Effector memory CD4-positive, alpha-beta T cell (primary cell): ENCODE measurements around the gene GPR68.
"Not testable (repeated sequence)": the region's sequence is repeated elsewhere in the genome, so short reads cannot be mapped to it uniquely, and the experiment has no call there.

Experiments
- DNase-seq, 3 donors: peaks; one replicate each; pipeline ENCODE4 v3.0.0-alpha.2; 2020
- H3K27ac ChIP-seq: 2 replicates; pipeline ENCODE4 v1.7.0; 2013; ENCODE audit warnings: mild to moderate bottlenecking, low read length, moderate library complexity; ENCODE audit not compliant: insufficient read depth, poor library complexity, severe bottlenecking
- H3K27me3 ChIP-seq: replicated peaks from 2 replicates; pipeline ENCODE4 v1.7.0; 2013; ENCODE audit warnings: mild to moderate bottlenecking, low read length; ENCODE audit not compliant: insufficient read depth, control insufficient read depth, poor library complexity, severe bottlenecking
- H3K36me3 ChIP-seq: 2 replicates; pipeline ENCODE4 v1.7.0; 2013; ENCODE audit warnings: mild to moderate bottlenecking, low read length, moderate library complexity; ENCODE audit not compliant: control insufficient read depth, insufficient read depth
- H3K4me1 ChIP-seq: 2 replicates; pipeline ENCODE4 v1.7.0; 2013; ENCODE audit warnings: low read length, mild to moderate bottlenecking; ENCODE audit not compliant: control insufficient read depth, insufficient read depth, poor library complexity, severe bottlenecking
- H3K4me3 ChIP-seq: 2 replicates; pipeline ENCODE4 v1.7.0; 2013; ENCODE audit warnings: low read length, low read depth, mild to moderate bottlenecking; ENCODE audit not compliant: insufficient read depth, poor library complexity, severe bottlenecking
- H3K9me3 ChIP-seq: 2 replicates; pipeline ENCODE4 v1.7.0; 2013; ENCODE audit warnings: mild to moderate bottlenecking, low read length, moderate library complexity; ENCODE audit not compliant: control insufficient read depth

The GPR68 gene

GRCh38 chr14:91273273-91273884, 28.9 kb upstream of the GPR68 start:
- no peak overlapping the region for H3K27ac ChIP-seq
- peaks cover 77% of the 10 kb centered on the region for H3K36me3 ChIP-seq
- DNase-seq = no peak
- no peaks in the 10 kb centered on the region for H3K27me3 ChIP-seq
- H3K4me3 ChIP-seq = no peak overlapping the region
- no peaks in the 10 kb centered on the region for H3K4me1 ChIP-seq
- no peaks in the 10 kb centered on the region for H3K9me3 ChIP-seq

- Histone ChIP-seq H3K4me1 (no peaks in the 10 kb centered on the region), H3K36me3 (peaks cover 69% of the 10 kb centered on the region), H3K27me3 (no peaks in the 10 kb centered on the region), H3K27ac (no peak overlapping the region), H3K9me3 (no peaks in the 10 kb centered on the region), H3K4me3 (no peak overlapping the region)
- DNase-seq = no peak
Measured at GRCh38 chr14:91272341-91273272, 28.1 kb upstream of the GPR68 start.

GRCh38 chr14:91271639-91272038, 27.1 kb upstream of the GPR68 start:
- no peaks in the 10 kb centered on the region for H3K27me3 ChIP-seq
- H3K27ac ChIP-seq = no peak overlapping the region
- no peak for DNase-seq
- H3K36me3 ChIP-seq = peaks cover 60% of the 10 kb centered on the region
- no peaks in the 10 kb centered on the region for H3K4me1 ChIP-seq
- H3K9me3 ChIP-seq = no peaks in the 10 kb centered on the region
- H3K4me3 ChIP-seq = no peak overlapping the region

DNA sequence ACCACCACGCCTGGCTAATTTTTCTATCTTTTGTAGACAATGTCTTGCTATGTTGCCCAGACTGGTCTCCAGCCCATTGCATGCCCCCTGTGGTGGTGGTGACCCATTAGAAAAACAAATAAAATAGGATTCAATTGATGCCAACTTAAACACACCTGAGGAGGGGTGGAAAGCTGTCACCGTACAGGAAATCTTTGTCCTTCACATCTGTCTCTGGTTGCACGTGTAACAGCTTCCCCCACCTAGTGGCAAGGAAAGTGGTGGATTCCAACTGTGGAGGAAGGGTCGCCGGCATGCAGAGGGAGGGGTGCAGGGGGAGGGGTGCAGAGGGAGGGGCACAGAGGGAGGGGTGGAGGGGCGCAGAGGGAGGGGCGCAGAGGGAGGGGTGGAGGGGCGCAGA, 26.1 kb upstream of the GPR68 start:
- H3K36me3 ChIP-seq = peaks cover 52% of the 10 kb centered on the region

GRCh38 chr14:91270188-91270587, 25.7 kb upstream of the GPR68 start:
- no peaks in the 10 kb centered on the region for H3K9me3 ChIP-seq
- peaks cover 49% of the 10 kb centered on the region for H3K36me3 ChIP-seq
- no peaks in the 10 kb centered on the region for H3K4me1 ChIP-seq
- no peak for DNase-seq
- no peak overlapping the region for H3K4me3 ChIP-seq
- no peak overlapping the region for H3K27ac ChIP-seq
- H3K27me3 ChIP-seq = no peaks in the 10 kb centered on the region

More for the DNA sequence above, 26.1 kb upstream of the GPR68 start:
- no peak overlapping the region for H3K4me3 ChIP-seq
- no peaks in the 10 kb centered on the region for H3K9me3 ChIP-seq
- H3K4me1 ChIP-seq = no peaks in the 10 kb centered on the region
- no peak overlapping the region for H3K27ac ChIP-seq
- H3K27me3 ChIP-seq = no peaks in the 10 kb centered on the region
- no peak for DNase-seq

DNA sequence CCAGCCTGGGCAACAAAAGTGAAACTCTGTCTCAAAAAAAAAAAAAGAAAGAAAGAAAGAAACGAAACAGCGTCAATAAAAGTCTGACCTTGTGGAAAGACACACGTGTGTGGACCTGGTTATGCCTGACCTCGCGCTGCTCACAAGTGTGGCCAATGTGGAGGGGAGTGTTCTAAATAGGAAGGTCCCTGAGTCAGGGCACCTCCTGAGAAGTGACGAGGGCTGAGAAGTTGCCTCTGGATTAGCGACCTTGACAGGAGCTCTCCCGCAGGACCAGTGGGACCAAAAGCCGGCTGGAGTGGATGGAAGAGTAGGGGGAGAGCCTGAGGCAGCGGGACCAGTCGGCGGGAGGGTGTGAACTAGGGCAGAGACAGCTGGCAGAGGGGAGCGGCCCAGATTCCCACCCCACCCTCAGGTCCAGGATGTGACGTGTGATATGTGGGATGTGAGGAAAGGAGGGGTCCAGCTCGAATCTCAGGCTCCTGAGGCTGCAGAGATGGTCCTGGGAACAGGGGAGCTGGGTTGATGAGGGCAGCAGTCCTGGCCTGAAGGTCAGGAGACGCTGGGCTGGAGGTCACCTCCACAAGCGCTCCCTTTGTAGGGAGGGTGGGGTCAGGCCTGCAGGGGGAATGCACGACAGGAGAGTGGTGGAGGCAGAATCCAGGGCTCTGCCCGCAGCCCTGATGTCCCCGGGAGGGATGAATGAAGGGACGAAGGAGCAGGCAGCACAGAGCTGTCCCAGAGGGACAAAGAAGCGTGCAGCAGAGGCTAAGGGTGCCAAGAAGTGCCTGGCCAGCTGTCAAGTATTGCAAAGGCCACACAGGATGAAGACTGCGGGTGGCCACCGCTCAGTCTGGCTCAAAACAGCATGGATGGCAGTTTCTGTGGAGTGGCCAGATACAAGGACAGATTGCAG, 24.8 kb upstream of the GPR68 start:
- H3K36me3 ChIP-seq = peaks cover 41% of the 10 kb centered on the region
- H3K4me1 ChIP-seq = peaks cover 3% of the 10 kb centered on the region
- no peaks in the 10 kb centered on the region for H3K9me3 ChIP-seq
- DNase-seq = no peak
- H3K27ac ChIP-seq = no peak overlapping the region
- no peak overlapping the region for H3K4me3 ChIP-seq
- no peaks in the 10 kb centered on the region for H3K27me3 ChIP-seq

- no peaks in the 10 kb centered on the region for H3K9me3 ChIP-seq
- H3K36me3 ChIP-seq = peaks cover 28% of the 10 kb centered on the region
- DNase-seq = no peak
- no peak overlapping the region for H3K4me3 ChIP-seq
- H3K4me1 ChIP-seq = peaks cover 9% of the 10 kb centered on the region
- H3K27ac ChIP-seq = no peak overlapping the region
- H3K27me3 ChIP-seq = no peaks in the 10 kb centered on the region
Measured at GRCh38 chr14:91267965-91268437, 23.5 kb upstream of the GPR68 start.

DNA sequence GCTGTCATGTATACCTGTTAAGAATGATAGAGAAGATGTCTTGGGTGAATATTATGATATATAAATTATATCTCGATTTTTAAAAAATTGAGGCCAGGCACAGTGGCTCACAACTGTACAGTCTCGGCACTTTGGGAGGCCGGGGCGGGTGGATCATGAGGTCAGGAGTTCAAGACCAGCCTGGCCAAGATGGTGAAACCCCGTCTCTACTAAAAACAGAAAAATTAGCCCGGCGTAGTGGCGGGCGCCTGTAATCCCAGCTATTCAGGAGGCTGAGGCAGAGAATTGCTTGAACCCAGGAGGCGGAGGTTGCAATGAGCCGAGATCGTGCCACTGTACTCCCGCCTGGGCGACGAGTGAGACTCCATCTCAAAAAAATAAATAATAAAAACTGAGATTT, 21.8 kb upstream of the GPR68 start:
- peaks cover 12% of the 10 kb centered on the region for H3K36me3 ChIP-seq
- H3K9me3 ChIP-seq, DNase-seq, H3K27me3 ChIP-seq, H3K4me1 ChIP-seq, H3K27ac ChIP-seq, H3K4me3 ChIP-seq: not testable (repeated sequence)

DNA sequence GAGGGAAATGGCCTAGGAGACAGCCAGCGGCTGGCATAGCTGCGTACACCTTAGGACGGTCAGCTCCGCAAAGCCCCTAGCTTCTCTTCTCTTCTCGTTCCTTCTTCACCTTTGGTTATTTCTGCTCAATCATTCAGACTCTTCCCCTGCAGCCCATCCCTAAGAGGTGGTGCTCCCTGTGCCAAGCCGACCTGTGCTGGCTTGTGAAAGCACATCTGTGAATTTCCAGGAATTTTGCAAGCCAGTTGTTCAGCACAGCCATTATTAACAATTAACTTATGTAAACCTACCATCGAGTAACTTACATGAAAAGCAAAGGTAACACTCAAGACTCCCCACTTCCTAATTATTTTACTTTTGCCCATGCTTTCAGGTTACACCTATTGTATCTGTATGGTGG, 20.9 kb upstream of the GPR68 start:
- peaks cover 9% of the 10 kb centered on the region for H3K4me1 ChIP-seq
- no peaks in the 10 kb centered on the region for H3K27me3 ChIP-seq
- no peak for DNase-seq
- no peak overlapping the region for H3K4me3 ChIP-seq
- peaks cover 9% of the 10 kb centered on the region for H3K36me3 ChIP-seq
- no peak overlapping the region for H3K27ac ChIP-seq
- H3K9me3 ChIP-seq = no peaks in the 10 kb centered on the region
